Embryonic facial prominence (tissue), 1 donor: ENCODE data around the gene INTU.
"Not testable (repeated sequence)": the region's sequence is repeated elsewhere in the genome, so short reads cannot be mapped to it uniquely, and the experiment has no call there.

Experiments
- DNase-seq: peaks from one replicate; pipeline ENCODE4 v3.0.0-alpha.2; 2016; ENCODE audit errors: extremely low spot score

The INTU gene

DNA sequence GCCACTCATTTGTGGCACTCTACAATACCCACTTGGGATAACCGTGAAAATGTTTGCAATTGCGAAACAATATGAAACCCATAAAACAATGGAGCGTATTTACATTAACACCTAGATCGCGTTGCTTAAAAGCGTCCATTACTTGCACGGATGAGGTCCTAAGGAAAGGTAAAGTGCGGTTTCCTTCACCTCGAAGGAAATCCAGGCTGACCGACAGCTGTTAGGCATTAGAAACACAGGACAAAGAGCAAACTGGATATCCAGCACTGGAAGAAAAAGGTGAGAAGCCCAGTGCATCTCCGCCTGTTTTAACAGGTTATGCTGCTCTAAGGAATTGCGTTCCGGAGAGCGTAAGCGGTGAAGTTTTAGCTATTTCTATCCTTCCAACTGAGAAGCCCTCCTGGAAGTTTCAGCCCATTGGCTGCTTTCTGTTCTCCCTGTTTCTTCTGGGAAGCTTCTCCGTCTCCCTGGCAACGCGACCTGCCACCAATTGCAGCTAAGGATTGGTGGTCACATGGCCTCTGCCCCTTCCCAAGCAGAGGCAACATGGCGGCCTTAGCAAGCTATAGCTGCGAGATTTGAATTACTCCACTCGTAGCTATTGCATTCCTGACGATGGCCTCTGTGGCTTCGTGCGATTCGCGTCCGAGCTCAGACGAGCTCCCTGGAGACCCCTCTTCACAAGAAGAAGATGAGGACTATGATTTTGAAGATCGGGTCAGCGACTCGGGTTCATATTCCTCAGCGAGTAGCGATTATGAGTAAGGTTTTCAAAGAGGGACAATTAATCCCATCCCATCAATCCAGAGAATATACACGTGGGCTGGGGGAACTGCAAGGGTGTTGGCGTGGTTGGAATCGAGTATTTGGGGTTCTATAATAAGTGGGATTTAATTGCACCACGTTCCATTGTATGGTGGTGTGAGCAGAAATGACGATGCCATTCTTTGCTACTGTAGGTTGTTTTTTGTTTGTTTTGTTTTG, at the start of gene INTU:
Gene INTU, plus strand, starts transcription at position 538 of the 984 bp plus-strand sequence. Its CDS starts 78 bp downstream, at position 616.
- peak; percentile 95 for DNase-seq

DNA sequence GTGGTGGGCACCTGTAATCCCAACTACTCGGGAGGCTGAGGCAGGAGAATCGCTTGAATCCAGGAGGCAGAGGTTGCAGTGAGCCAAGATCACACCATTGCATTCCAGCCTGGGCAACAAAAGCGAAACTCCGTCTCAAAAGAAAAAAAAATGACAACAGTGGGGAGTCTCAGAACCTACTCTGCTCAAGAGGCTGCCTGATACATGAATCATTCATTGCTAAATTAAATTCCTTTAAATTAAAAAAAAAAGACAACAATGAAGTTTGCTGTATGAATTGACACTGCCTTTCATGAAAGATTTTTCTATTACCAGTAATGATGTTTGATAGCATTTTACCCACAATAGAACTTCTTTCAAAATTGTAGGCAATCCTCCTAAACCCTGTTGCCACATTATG, 46.3 kb upstream of the INTU start:
- DNase-seq: not testable (repeated sequence)

DNA sequence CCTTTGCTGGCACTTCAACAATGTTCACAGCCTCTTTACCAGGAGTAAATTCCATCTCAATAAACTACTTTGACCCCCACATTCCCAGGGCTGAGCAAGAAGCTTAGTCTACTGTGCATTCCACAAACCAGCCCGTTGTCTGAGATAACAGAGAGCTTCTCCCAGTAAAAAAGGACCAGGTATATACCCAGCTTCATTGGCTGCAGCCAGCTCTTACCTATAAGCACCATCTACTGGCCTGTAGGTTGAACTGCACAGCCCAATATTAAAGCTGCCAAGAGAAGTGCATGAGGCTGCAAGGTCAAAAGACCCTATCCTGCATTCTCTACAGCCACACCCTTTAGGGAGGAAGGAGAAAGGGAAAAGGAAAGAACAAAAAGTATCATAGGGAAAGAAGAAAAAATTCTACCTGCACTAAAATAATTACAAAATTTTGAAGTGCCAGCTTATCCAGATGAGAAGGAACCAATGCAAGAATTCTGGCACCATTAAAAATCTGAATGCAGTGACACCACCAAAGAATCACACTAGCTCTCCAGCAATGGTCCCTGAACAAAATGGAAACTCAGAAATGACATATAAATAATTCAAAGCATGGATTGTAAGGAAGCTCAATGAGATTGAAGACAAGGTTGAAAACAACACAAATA, 45.7 kb upstream of the INTU start:
- no peak for DNase-seq

DNA sequence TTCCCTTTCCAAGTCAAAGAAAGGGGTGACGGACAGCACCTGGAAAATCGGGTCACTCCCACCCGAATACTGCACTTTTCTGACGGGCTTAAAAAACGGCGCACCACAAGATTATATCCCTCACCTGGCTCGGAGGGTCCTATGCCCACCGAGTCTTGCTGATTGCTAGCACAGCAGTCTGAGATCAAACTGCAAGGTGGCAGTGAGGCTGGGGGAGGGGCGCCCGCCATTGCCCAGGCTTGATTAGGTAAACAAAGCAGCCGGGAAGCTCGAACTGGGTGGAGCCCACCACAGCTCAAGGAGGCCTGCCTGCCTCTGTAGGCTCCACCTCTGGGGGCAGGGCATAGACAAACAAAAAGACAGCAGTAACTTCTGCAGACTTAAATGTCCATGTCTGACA, 43.6 kb upstream of the INTU start:
- DNase-seq: not testable (repeated sequence)

DNA sequence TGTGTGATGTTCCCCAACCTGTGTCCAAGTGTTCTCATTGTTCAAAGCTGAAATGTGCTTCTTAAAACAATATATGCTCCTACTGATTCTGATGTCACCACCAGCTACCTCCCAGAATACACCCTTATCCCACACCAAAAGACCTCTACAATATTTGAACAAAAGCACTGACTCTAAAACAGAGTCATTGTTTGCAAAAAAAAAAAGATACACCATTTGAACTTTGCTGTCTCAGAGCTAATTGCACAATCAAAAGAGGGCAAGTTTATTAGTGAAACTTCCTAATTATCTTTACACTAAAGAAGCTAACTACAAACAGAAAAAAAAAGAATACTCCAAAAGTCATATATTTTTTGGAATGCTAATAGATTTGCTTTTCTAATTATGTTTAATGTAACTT, 34.1 kb upstream of the INTU start:
- DNase-seq: no peak

DNA sequence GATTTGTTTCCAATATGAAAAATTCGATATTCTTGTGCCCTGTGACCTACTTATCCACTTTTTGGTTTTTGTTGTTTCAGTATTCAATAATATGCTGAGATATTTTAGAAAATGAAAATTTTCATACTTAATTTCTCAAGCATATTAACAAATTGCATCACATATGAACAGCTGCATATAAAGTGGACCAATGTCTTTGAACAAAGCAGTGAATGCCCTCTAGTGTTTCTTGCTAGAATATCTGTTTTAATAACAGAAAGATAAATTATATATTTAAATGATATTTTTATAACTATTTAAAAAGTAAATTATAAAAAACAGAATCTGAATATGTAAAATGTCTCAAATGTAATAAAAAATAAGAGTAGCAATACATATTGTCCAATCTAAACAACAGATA, 31.7 kb upstream of the INTU start:
- no peak for DNase-seq

DNA sequence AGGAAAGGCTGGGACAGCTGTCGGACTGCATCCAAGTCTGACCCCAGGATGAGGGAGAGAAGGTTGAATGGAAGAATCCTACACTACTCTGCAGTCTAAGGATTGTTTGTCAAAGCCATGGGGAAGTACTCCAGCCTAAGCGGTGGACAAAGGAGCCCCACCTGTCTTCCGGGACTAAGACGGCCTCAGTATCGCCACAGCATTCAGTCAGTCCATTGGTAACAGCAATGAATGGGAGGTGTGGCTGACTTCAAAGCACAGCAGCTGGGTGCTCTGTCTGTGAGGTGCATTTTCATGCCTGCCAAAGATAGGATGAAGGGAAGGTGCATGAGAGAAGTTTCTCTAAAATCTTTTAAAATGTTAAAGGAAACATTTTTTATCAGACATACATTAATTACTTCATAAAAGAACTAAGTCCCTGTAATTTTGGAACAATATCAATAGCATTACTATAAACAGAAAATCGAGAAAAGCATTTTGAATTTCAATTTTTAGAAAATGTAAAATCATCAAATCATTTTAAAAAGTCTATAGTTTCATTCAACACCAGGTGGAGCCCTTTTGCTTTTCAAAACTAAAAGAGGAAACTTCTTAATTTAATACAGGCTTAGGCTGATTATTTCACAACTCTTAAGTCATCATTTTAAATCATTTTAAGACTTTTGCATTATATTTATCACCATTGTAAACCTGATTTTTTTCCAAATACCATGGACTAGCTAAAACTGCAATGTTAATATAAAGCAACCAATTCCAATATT, 27.6 kb upstream of the INTU start:
- DNase-seq: no peak

DNA sequence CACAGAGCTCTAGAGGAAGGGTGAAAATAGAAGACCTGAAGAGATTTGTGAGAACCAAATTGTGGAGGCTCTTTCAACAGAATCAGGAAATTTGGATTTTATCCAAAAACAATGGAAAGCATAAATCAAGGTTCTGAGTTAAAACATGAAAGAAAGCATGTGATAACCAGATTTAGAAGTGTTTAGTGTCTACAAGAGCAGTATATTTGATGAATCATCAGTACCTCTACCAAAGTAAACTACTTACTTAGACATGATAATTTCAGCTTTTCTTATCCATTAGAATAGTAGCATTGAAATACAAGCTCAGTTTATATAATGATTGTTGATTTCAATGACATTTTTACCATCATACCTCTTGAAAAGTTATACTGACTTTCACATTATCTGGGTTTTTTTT, 25.9 kb upstream of the INTU start:
- no peak for DNase-seq

DNA sequence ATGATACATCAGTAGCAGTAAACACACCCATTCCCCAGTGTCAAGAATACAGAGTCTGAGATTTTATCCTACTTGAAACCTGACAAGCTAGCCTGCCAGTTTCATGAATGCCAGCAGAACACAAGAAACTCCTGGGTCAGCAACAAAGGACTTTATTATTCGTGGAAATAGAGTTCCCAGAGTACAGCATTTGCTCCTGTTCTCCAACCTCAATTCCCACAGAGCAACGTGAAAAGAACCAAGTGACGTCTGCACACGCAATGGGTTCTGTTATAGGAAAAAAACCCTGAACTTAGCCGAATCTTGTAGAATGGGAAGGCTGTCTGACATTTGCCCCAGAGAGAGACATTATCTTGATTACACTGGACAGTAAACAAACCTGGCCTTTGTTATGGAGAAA, 23.3 kb upstream of the INTU start:
- DNase-seq: no peak

DNA sequence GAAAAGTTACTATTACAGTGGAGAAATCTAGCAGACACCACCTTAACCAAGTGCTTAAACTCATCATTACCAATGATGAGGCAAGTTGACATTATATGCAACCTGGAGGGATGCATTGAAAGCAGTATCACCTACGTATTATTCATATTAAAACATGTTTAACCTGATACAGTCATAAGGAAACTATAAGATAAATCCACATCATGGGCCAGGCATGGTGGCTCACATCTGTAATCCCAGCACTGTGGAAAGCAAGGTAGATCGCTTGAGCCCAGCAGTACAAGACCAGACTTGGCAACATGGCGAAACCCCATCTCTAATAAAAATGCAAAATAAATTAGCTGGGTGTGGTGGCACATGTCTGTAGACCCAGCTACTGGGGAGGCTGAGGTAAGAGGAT, 22.3 kb upstream of the INTU start:
- DNase-seq: no peak

DNA sequence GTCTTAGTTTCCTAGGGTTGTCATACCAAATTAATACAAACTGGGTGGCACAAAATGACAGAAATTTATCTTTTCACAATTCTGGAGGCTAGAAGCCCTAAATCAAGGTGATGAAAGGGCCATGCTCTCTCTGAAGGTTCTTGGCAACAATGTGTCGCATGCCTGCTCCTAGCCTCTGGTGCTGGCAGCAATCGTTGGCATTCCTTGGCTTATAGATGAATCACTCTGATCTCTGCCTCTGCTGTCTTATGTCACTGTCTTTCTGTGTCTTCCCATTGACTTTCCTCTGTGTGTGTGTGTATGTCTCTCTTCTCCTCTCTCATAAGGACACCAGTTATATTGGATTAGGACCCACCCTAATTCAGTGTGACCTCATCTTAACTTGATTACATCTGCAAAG, 15.9 kb upstream of the INTU start:
- DNase-seq: no peak

DNA sequence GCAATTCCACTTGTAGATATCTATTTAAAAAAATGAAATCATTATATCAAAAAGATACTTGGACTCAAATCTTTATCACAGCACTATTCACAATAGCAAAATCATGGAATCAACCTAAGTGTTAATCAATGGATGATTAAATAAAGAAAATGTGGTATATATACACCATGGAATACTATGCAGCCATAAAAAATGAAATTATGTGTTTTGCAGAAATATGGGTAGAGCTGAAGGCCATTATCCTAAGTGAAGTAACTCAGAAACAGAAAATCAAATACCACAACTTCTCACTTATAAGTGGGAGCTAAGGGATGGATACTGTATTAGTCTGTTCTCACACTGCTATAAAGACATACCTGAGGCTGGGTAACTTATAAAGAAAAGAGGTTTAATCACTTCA, 14.3 kb upstream of the INTU start:
- DNase-seq: no peak

DNA sequence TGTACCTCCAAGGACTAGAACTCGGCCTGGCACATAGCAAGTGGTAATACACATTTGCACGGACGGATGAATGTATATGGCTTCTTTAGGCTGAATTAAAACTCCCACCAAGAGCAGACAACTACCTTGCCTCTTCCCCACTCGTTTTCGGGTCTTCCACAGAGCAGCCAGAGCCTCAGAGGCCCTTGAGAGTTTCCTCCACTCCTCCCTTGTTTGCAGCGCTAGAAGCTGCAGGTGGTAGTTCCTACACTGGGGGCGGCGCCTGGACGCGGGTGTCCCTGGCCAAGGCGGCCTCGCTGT, 10.2 kb upstream of the INTU start:
- DNase-seq: no peak

DNA sequence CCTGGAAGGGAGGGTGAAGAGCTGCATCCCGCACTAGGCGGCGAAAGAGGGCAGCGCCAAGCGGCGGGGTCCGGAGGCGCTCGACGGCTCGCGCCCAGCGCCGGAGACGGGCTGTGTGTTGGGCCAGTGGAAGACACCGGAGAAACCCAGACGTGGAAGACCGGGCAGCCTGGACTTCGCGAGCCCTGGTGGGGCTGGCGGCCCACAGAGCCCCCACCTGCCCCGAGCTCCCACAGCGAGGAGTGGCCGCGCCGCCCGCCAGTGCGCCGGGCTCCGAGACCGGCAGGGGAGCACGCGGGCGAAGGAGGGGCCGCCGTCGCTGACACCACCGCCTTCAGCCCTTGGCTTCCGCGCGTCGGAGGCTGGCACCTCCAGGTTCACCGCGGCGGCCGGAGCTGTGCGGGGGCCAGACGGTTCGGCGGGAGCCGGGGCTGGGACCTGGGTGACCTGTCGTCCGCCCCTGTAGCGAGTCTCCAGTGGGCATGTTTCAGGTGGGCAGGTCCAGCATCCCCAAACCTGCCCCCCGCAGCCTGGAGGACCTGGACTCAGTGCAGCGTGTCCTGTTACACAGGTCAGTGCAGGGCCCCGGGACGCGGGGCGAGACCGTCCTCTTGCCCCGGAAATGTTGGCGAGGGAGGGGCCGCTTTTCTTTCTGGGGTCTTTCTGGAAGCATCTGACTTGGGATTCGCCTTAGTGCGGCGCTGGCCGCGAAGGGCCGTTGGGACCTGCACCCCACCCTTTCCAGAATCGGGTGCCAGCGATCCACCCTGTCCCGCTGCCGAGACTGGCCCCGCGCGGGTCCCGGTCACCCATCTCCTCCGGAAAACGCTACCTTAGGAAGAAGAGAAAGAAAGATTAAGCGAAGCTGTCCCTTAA, 9.6 kb upstream of the INTU start:
- no peak for DNase-seq

DNA sequence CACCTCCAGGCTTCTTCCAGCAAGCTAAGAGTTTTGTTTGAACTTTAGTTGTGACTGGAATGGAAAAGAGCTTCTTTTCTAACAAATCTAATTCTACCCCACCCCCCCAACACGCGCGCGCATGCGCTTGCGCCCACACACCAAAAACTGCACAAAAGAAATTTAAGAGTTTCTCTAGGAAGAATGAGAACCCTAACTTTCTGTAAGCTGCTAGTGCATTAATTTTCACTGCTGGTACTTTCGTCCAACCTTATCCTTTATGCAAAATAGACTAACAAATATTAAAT, 9.0 kb upstream of the INTU start:
- DNase-seq: no peak

DNA sequence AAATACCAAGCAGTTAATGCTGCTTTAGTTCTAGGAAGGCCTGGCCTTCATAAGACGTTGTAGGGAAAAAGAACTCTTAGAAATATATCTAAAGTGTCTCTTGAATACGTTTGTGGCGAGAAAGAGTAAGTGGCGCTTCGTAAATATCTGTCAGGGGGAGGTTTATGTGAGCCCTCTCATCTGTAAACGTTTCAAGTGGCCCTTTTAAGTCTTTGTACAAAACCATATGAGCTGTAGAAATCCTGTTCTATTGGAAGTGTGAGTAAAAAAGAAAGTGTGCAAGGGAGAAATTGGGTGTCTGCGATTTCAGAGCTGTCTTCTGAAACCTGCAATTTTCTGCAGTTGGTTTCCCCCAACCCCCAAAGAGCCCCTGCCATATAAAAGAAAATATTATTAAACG, 8.6 kb upstream of the INTU start:
- no peak for DNase-seq

DNA sequence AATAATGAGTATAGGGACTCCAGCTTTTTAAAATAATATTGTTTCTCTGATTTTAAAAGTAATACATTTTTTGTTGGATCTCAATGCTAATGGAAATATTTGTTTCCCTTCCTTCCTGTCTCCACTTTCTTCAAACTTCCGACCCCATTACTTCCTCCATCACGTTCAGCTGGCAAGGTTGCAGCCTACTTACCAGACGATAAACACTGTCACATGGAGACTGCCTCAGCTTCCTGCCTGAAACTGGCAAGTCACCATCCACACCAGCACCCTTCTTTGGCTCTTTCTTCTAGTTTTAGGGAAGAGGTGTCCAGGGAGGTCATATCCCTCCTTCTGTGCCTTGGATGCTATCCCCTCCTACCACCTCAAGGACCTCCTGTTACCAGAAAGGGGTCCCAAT, 3.4 kb upstream of the INTU start:
- no peak for DNase-seq

DNA sequence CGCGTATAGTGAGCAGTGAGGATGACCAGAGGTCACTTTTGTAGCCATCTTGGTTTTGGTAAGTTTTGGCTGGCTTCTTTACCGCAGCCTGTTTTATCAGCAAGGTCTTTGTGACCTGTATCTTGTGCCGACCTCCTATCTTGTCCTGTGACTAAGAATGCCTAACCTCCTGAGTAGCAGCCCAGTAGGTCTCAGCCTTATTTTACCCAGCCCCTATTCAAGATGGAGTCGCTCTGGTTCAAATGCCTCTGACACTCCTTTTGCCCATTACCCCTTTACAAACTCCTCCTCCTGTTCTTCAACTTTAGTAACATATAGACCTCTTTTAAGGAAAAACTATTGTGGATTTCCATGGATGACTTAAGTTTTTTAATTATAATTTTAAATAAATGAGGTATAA, 2.6 kb upstream of the INTU start:
- no peak for DNase-seq

DNA sequence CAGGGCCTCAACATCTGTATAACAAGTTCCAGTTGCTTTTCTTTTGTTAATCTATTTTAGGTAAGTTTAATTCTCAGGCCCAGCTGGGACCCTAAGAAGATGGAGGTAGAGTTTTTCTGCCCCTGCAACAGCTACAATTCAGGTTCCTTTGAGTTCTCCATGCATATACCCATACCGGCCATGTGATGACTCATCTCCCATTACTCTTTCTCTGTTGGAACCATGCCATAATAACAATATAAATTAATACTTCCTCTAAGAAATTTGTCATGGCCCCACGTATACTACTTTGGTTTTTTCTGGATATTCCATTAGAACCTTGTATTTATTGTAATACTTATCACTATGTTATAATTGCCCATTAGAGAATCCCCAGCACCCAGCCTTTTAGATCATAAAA, 1.3 kb upstream of the INTU start:
- no peak for DNase-seq

DNA sequence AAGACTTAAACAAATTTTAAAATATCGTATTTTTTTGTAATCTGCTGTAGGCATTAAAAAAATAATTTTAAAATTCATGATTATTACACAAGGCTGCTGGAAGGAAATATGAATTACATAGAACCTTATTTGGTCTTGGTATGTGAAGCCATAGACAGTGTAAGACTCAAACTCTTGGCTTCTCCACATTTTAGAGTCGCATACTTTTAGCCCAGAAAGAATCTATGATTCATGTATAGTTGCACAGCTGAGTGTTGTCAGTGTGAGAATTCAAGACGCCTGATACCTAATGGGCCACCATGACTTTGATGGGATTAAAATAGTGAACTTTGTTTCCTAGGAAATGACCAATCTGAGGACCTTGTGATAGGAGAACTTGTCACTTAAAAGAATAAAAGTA, 1.4 kb downstream of the INTU start:
- no peak for DNase-seq

DNA sequence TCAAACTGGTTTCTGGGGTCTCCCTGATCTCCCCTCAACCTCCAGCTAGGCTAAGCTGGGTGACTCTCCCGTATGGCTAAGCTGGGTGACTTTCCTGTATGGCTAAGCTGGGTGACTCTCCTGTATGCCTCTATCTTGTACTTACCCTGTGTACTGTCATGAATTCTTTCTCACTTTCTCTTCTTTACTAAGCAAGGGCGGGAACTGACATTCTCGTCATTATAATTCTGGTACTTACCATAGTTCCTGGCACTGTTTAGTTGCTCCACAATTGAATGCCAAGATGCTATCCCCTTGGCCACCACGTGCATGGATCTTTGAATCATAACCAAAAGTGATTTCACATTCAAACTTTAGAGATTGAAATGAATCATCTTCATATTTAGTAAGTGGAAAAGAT, 8.8 kb downstream of the INTU start:
- DNase-seq: no peak

DNA sequence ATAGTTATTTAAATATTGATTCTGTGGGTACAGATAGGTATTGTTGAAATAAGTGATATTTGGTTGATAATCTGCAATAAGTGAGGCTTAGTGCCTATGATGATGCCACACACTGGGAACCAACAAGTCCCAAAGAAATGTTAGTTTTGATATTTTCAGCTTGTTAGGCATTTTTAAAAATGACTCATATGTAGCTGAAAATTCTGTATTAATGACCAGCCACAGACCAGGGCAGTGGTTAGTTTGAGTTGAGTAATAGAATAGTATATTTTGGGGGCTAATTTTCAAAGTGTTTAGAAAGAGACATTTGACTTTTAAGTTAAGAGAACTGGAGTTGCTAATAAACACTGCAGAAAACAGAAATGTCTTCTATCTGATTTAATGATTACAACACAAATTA, 9.4 kb downstream of the INTU start:
- no peak for DNase-seq
